ENCODE data around the gene CCDC15.

DNA sequence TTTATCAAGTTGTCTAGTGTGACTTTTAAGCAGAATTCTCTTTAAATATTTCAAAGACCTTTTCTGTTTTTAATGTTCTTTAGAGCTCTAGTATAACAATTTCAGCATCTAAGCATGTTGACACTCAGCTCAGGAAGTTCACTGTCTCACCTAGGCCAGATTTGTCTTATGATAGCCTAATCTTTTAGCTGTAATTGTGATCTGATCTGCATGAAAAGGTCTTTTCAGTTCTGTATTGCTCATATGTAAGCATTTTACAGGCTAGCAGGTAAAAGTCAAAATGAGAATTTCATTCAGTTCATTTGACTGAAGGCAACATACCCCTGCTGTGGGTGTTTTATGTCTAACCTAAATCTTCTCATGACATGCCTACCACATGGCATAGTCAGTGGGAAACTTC lies 62.4 kb downstream of the CCDC15 start:
- TF ChIP-seq POLR2A (IDR thresholded peaks at IDR 0.05), result no peak
- TF ChIP-seq, protein P1, sequence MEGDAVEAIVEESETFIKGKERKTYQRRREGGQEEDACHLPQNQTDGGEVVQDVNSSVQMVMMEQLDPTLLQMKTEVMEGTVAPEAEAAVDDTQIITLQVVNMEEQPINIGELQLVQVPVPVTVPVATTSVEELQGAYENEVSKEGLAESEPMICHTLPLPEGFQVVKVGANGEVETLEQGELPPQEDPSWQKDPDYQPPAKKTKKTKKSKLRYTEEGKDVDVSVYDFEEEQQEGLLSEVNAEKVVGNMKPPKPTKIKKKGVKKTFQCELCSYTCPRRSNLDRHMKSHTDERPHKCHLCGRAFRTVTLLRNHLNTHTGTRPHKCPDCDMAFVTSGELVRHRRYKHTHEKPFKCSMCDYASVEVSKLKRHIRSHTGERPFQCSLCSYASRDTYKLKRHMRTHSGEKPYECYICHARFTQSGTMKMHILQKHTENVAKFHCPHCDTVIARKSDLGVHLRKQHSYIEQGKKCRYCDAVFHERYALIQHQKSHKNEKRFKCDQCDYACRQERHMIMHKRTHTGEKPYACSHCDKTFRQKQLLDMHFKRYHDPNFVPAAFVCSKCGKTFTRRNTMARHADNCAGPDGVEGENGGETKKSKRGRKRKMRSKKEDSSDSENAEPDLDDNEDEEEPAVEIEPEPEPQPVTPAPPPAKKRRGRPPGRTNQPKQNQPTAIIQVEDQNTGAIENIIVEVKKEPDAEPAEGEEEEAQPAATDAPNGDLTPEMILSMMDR (IDR thresholded peaks at IDR 0.05), result no peak
